Chondrocyte (in vitro differentiated cells): ENCODE data around the gene RBM34. TPM values are rescaled to one million over a fixed set of nuclear protein-coding genes. Genes with fewer than 3 reads are reported as not detected.
A peak's percentile ranks its signal among the peaks of the same experiment; 100 is the strongest.

Source experiments
- DNase-seq: peaks from one replicate; pipeline ENCODE4 v3.0.0; 2021; ENCODE audit warnings: mixed read lengths, low spot score
- H3K27ac Mint-ChIP-seq: one replicate; pipeline ENCODE4 v1.8.0; 2021; ENCODE audit warnings: mild to moderate bottlenecking, moderate library complexity, mixed read lengths; ENCODE audit not compliant: unreplicated experiment
- H3K27me3 Mint-ChIP-seq: 2 replicates; pipeline ENCODE4 v1.8.0; 2021; ENCODE audit warnings: low read depth, mixed read lengths
- H3K36me3 Mint-ChIP-seq: 2 replicates; pipeline ENCODE4 v1.8.0; 2021; ENCODE audit warnings: low read depth, mixed read lengths
- H3K4me1 Mint-ChIP-seq: 2 replicates; pipeline ENCODE4 v1.8.0; 2021; ENCODE audit warnings: low read depth, mild to moderate bottlenecking, mixed read lengths
- H3K4me3 Mint-ChIP-seq: one replicate; pipeline ENCODE4 v1.8.0; 2021; ENCODE audit warnings: mild to moderate bottlenecking, moderate library complexity, mixed read lengths; ENCODE audit not compliant: unreplicated experiment
- H3K9me3 Mint-ChIP-seq: 2 replicates; pipeline ENCODE4 v1.8.0; 2021; ENCODE audit warnings: low read depth, mixed read lengths
- total RNA-seq: library from RNA; stranded (reverse); gene quantifications from 3 replicates; pipeline ENCODE4 v1.2.1, GENCODE V29; 2021
- TF ChIP-seq, protein P1 (sequence below): fragments of 200-600 bp; sonication (generic); IDR thresholded peaks from 2 replicates; pipeline ENCODE4 v1.5.0; 2021; ENCODE audit warnings: antibody characterized with exemption, mild to moderate bottlenecking, moderate library complexity

The RBM34 gene
- total RNA-seq, 1 donor from 2014 or later: 67.6 TPM

DNA sequence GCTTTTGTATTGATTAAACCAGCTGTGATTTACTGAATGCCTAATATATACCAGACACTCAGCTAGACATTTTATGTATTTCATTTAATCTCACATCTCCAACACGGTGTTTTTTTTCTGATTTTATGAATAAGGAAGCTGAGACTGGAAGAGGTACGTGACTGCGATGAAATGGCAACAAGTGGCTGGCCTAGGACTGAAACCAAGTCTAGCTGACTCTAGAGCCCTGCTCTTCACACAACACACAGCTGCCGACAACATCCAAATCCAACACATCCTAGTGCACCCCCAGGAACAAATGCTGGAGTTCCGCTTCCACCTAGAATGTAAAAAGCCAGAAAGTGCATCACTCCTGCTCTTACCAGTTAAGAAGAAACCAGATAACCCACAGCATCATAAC is 21.7 kb downstream of the RBM34 start:
- no peak for DNase-seq
- TF ChIP-seq, protein P1, sequence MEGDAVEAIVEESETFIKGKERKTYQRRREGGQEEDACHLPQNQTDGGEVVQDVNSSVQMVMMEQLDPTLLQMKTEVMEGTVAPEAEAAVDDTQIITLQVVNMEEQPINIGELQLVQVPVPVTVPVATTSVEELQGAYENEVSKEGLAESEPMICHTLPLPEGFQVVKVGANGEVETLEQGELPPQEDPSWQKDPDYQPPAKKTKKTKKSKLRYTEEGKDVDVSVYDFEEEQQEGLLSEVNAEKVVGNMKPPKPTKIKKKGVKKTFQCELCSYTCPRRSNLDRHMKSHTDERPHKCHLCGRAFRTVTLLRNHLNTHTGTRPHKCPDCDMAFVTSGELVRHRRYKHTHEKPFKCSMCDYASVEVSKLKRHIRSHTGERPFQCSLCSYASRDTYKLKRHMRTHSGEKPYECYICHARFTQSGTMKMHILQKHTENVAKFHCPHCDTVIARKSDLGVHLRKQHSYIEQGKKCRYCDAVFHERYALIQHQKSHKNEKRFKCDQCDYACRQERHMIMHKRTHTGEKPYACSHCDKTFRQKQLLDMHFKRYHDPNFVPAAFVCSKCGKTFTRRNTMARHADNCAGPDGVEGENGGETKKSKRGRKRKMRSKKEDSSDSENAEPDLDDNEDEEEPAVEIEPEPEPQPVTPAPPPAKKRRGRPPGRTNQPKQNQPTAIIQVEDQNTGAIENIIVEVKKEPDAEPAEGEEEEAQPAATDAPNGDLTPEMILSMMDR: no peak
- no peak overlapping the region for H3K27ac Mint-ChIP-seq
- H3K4me3 Mint-ChIP-seq: no peak overlapping the region
- H3K27me3 Mint-ChIP-seq: no peaks in the 10 kb centered on the region
- peaks cover 6% of the 10 kb centered on the region for H3K4me1 Mint-ChIP-seq
- peaks cover 44% of the 10 kb centered on the region for H3K36me3 Mint-ChIP-seq
- no peaks in the 10 kb centered on the region for H3K9me3 Mint-ChIP-seq

DNA sequence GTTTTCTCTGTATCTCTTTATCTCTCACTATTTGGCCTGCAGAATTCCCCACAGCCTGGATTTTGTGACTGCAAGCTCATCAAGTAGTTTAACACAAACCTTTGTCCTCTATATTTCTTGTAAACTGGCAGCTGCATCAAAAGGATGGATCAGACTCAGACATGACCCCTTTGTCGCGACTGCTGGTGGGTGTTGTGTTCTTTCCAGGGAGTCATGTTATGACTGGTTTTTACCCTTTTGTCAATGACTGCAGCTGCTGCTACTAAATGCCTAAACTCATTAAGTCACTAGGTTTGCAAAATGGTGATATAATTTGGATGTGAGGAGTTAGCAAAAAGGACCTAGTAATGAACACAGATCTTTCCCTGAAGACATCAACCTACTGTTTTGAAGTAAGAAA is 22.2 kb downstream of the RBM34 start:
- DNase-seq: no peak
- Mint-ChIP-seq H3K27ac (no peak overlapping the region), H3K4me3 (no peak overlapping the region), H3K4me1 (peaks cover 6% of the 10 kb centered on the region), H3K27me3 (no peaks in the 10 kb centered on the region), H3K36me3 (peaks cover 42% of the 10 kb centered on the region), H3K9me3 (no peaks in the 10 kb centered on the region)
- TF ChIP-seq, protein P1: no peak

DNA sequence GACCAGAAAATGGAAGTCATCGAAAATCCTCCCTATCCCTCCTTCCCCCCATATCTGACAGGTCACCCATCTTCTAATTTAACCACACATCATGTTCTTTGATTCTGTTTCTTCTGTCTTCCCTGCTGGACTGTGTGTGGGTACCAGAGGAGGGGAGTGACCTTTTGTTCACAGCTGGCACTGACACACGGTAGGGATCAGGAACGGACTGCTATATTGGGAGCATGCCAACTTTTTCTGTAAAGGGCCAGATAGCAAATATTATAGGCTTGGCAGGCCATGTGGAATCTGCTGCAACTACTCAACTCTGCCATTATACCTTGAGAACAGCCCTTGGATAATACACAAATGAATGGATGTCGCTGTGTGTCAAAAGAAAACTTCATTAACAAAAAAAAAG is 24.9 kb downstream of the RBM34 start:
- peaks cover 40% of the 10 kb centered on the region for H3K36me3 Mint-ChIP-seq
- no peaks in the 10 kb centered on the region for H3K9me3 Mint-ChIP-seq
- H3K27ac Mint-ChIP-seq: no peak overlapping the region
- peaks cover 6% of the 10 kb centered on the region for H3K4me1 Mint-ChIP-seq
- DNase-seq: no peak
- H3K4me3 Mint-ChIP-seq: no peak overlapping the region
- H3K27me3 Mint-ChIP-seq: no peaks in the 10 kb centered on the region
- TF ChIP-seq, protein P1: no peak

DNA sequence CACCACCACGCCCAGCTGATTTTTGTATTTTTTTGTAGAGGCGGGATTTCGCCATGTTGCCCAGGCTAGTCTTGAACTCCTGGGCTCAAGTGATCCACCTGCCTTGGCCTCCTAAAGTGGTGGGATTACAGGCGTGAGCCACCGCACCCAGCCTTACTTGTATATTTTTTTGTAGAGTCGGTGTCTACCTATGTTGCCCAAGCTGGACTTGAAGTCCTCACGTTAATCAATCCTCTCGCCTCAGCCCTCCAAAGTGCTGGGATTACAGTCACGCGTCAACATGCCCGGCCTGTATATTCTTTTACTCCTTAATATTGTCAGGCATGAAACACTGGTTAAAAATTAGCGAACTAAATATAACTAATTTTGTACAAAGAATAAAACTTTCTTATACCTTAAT is 26.9 kb downstream of the RBM34 start:
- H3K4me1 Mint-ChIP-seq: peaks cover 9% of the 10 kb centered on the region
- no peak overlapping the region for H3K4me3 Mint-ChIP-seq
- H3K27me3 Mint-ChIP-seq: no peaks in the 10 kb centered on the region
- TF ChIP-seq, protein P1: no peak
- H3K36me3 Mint-ChIP-seq: peaks cover 35% of the 10 kb centered on the region
- no peak for DNase-seq
- H3K9me3 Mint-ChIP-seq: no peaks in the 10 kb centered on the region
- no peak overlapping the region for H3K27ac Mint-ChIP-seq

DNA sequence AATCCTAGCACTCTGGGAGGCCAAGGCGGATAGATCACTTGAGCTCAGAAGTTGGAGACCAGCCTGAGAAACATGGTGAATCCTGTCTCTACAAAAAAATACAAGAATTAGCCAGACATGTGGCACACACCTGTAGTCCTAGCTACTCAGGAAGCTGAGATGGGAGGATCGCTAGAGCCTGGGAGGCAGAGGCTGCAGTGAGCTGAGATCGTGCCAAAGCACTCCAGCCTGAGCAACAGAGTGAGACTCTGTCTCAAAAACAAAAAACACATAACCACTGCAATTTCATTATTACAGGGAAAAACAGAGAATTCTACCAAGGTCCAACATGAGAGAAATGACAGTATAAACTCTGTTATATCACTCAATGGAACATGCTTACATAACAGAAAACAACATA is 28.0 kb downstream of the RBM34 start:
- Mint-ChIP-seq H3K4me3 (no peak overlapping the region), H3K27me3 (no peaks in the 10 kb centered on the region), H3K9me3 (no peaks in the 10 kb centered on the region), H3K36me3 (peaks cover 28% of the 10 kb centered on the region), H3K4me1 (peaks cover 6% of the 10 kb centered on the region), H3K27ac (peak overlapping the region; percentile 11)
- TF ChIP-seq, protein P1: no peak
- no peak for DNase-seq
